Measurements from ENCODE around the gene SPAG8. TPM values are rescaled to one million over a fixed set of nuclear protein-coding genes. Genes with fewer than 3 reads are reported as not detected.

SPAG8 gene
- total RNA-seq, 4 donors from 2014 or later, result 0.65 to 2.8 (median 2.0) TPM; not detected in 1

GRCh38 chr9:35791297-35791921, 20.7 kb downstream of the SPAG8 start, which contains the start of gene NPR2:
Gene NPR2, plus strand, starts transcription at chr9:35791591. Its CDS starts 818 bp downstream, at chr9:35792409.
- ATAC-seq (ENCODE audit: low FRiP score) (peak; percentile 60), DNase-seq (ENCODE audit: low spot score) (no peak)
- no peak for TF ChIP-seq CTCF (IDR thresholded peaks at IDR 0.05)

GRCh38 chr9:35790385-35791296, 21.4 kb downstream of the SPAG8 start:
- no peak for DNase-seq (ENCODE audit: low spot score)
- TF ChIP-seq CTCF (IDR thresholded peaks at IDR 0.05), result peak in 2 of 3 donors; percentile 21 to 79
- ATAC-seq (ENCODE audit: low FRiP score), result peak; percentile 76

- TF ChIP-seq CTCF (IDR thresholded peaks at IDR 0.05), result no peak
- DNase-seq (ENCODE audit: low spot score) (no peak), ATAC-seq (ENCODE audit: low FRiP score) (no peak)
These were observed 22.1 kb downstream of the SPAG8 start for GRCh38 chr9:35790025-35790384.

- DNase-seq (ENCODE audit: low spot score), result no peak
- no peak for TF ChIP-seq CTCF (IDR thresholded peaks at IDR 0.05)
- no peak for ATAC-seq (ENCODE audit: low FRiP score)
These were observed 22.5 kb downstream of the SPAG8 start for GRCh38 chr9:35789541-35789940.

GRCh38 chr9:35783418-35783817, 28.6 kb downstream of the SPAG8 start:
- no peak for TF ChIP-seq CTCF (IDR thresholded peaks at IDR 0.05)
- no peak for ATAC-seq (ENCODE audit: low FRiP score)
- DNase-seq (ENCODE audit: low spot score), result no peak

- ATAC-seq (ENCODE audit: low FRiP score) (no peak), DNase-seq (ENCODE audit: low spot score) (no peak)
- no peak for TF ChIP-seq CTCF (IDR thresholded peaks at IDR 0.05)
These were observed 31.0 kb downstream of the SPAG8 start for GRCh38 chr9:35781066-35781465.

Measured in omental fat pad (tissue), 4 donors.